HG03097 (cell line): Measurements from ENCODE around the gene PPP1R16B.
A peak's percentile ranks its signal among the peaks of the same experiment; 100 is the strongest.

Experiments
- ATAC-seq: cut with Tn5 transposase; IDR thresholded peaks from one replicate; pipeline ENCODE4 v1.9.1; 2021; ENCODE audit not compliant: unreplicated experiment, low FRiP score

PPP1R16B gene

DNA sequence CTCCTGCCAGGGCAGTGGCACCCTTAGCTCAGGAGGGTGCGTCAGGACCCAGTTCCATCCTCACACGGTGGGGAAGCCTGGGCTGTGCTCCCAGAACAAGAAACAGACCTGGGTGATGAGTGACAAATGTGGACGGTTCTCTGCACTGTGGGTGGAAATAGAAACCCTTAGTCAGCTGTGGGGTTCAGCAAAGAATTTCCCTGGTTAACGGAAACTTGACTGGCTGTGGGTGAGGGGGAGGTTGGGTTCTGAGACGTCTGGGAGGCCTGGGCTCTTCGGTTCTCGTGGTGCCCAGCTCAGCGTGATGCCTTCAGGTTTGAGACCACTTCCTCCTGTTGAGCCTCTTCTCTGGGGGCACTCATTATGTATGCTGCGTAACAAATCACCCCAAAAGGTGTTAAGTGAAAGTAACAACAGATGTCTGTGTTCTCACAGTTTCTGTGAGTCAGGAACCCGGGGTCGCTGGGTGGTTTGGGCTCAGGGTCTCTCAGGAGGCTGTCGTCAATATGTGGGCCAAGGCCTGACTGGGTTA, 67.6 kb downstream of the PPP1R16B start:
- ATAC-seq, result peak; percentile 53

DNA sequence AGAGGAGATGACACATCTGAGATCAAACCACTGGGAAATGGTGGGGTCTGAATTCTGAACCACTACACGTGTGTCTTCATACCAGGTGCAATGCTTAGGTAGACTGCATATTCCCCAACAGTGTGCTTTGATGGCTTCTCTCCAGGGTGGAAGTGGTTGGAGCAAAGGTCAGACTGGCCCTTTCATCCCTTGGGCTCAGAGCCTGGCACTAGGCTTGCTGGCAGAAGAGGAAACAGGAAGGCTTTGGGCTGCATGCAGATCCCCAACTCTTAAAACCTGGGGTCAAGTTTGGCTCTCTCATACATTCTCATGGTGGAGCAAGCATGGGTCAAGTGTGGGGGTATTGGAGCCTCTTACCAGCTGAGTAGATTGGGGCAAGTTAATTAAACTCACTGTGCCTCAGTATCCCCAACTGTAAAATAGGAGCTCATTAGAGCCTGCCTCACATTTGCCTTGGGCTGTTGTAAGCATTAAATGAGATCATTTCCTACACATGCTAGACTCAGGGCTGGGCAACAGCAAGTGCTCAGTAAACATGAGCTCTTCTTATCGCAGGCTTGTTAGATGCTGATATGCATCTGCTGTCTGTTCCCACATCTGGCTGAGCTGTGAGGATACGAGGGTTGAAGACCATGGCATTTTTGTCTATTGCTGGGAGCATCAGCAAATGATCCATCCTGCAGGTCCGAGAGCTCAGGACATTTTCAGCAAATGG, 69.1 kb downstream of the PPP1R16B start:
- ATAC-seq, result no peak

DNA sequence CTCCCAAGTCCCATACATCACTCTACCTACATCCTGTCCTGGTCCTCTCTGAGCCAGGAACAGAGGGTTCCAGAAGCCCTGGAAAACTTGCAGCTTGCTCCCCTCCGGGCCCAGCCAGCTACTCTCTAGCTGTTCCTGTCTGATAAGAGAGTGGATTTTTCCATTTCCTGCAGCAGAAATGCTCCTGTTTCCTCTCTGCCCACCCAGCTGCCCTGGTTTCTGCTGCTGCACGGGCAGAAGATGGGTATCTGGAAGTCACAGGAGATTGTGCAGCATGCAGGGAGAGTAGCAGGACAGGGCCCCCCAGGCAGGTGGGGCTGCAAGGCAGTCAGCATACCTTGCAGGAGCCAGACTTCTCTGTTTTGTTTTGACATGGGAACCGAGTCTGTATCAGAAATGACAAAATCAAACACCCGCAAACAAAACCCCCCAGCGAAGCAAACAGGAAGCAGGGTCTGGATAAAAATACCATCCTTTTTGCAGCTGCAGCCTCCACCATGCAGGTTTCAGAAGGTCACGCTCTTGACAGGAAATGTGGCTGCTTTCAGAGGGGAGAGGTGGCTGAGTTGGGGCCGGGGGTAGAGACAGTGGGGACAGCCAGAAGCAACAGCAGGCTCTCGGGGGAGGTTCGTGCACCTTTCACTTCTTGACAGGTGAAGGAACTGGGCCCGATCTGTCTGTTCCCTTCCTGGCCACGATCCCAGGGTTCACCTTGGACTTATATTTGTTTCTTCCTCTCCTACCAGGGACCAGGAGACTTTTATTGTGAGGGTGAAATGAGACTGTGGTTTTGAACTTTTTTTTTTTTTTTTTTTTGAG, 69.9 kb downstream of the PPP1R16B start:
- peak; percentile 61 for ATAC-seq

DNA sequence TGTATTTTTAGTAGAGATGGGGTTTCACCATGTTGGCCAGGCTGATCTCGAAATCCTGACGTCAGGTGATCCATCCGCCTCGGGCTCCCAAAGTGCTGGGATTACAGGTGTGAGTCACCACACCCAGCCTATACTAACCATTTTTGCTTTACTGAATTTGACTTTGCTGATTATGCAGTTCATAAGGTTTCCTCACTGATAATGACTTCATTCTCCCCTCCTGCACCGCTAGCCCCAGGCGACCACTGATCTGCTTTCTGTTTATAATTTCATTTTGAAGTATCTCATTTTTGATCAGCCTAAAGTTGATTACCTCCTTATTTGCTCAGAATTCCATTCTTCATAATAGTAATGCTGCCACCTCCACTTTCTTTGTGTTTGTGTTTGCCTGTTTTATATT, 72.0 kb downstream of the PPP1R16B start:
- ATAC-seq, result no peak

DNA sequence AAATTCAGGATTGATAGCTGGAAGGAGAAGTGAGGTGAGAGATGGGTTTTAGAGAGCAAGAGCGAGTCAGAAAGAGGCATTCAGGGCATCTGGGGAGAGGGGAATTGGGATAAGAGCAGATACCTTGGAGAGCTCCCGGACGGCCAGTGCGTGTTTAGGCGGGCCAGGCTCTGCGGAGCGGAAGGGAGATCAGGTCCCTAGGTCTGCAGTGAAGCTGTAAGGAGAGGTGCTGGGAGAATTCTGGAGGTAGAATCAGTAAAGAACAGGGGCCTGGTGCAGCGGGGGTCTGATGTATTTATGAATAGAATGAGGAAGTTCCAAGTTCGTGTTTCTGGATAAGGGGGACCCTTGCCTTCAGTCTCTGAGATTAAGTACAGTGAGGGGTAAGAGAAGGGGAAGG, 73.4 kb downstream of the PPP1R16B start:
- ATAC-seq, result no peak

DNA sequence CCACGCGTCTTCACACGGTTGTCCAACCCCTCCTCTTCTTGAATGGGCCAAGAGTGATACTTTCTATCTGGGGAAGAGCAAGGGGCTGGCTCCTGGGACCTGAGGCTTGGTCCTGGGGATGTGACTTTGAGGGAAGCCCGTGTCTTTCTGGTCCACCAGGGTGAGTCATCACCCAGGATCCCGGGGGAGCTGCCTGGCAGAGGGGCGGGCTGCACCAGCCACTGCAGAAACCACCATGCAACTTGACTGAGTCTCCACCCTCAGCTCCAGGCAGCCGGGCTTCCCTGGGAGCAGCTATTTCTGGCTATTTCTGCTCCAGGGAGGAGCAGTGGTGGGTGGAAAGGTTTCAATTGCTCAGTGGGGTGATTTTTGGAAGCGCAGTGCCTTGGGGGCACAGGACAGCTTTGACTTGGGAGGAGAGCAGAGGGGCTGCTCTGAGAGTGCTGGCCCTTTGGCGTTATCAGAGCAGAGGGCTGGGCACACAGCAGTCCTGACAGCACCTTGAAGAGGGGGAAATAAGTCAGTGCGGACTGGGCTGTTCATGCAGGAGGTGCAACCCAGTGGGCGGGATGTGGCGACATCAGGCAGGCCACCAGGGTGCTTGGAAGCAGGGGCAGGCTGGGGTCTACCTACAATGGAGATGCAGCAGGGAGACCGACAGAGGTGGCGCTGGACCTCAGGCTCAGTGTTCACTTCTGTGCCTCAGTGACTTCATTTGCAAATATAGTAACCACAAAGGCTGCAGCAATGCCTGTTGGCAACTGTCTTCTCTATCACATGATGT, 75.6 kb downstream of the PPP1R16B start:
- ATAC-seq, result no peak

DNA sequence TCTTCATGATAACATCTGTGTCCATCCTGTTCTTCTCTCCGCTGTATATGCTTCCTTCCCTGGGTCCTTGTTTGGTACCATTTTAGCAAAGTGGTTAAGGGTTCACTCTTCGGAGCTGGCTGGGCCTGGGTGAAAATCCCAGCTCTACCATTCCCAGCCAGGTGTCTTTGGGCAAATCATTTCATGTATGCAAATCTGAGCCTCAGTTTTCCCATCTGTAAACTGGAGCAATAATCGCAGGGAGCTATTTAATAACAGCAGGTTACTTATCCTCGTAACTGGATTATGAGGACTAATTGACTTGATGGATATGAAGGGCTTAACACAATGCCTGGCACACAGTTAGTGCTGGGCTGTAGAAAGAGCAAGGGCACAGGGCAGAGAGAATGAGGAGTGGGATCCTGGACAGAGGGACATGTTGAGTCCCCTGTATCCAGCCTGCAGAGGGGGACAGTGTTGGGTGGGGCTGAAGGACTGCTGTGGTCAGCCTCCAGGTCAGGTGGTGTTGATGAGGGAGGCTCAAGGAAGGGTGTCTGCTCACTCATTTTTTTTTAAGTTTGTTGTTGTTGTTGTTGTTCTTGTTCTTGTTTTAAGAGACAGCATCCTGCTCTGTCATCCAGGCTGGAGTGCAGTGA, 76.4 kb downstream of the PPP1R16B start:
- ATAC-seq, result no peak

DNA sequence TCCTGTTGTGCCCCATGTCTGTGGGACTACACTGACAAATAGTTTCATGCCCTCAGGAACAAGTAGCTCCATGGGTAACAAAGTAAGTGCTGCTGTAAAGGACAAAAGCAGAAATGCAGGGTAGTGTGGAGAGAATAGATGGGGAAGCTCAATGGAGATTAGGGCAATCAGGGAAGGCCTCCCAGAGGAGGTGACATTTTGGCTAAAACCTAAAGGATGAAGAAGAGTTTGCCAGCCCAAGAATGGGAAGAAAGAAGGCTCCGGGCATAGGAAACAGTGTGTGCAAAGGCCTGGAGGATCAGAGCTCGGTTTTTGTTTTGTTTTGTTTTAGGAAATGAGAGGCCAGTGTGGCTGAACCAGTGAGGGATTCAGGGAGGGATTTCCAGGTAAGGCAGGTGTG, 77.1 kb downstream of the PPP1R16B start:
- ATAC-seq, result no peak

DNA sequence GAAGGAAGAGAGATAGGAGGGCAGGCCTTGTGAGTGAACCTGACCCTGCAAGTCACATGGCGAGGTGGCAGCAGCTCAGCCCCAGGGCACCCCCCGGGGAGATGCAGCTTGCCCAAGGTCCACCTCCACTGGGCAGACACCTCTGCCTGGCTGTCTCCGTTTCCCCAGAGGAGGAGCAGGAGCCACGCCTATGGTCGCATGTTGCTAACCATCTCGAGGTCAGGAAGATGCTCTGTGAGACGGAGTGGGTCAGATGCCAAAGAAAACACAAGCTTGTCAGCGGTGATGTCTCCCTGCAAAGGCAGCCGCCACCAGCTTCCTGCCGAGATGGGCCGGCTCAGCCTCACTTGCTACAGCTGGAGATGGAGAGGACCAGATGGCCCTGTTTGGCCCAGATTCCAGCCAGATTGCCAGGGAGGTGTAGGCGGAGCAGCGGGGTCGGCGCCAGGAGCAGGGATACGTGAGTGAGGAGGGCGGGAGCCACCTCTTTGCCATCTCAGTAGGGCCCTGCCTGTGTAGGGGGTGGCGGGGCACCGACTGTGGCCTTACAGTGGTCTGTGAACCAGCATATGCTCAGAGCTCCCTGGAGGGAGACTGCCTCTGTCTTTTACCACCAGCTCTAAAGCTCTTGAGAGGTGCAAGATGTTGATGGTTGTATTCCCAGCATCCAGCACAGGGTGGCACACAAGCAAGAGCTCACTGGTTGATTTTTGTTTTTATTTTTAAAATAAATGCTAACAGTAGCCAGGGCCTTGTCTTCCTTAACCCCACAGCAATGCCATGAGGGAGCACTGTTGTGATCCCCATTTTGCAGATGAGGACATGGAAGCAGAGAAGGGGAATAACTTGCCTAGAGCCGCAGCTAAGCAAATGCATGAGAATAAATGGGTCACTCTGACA, 77.8 kb downstream of the PPP1R16B start:
- ATAC-seq, result no peak

DNA sequence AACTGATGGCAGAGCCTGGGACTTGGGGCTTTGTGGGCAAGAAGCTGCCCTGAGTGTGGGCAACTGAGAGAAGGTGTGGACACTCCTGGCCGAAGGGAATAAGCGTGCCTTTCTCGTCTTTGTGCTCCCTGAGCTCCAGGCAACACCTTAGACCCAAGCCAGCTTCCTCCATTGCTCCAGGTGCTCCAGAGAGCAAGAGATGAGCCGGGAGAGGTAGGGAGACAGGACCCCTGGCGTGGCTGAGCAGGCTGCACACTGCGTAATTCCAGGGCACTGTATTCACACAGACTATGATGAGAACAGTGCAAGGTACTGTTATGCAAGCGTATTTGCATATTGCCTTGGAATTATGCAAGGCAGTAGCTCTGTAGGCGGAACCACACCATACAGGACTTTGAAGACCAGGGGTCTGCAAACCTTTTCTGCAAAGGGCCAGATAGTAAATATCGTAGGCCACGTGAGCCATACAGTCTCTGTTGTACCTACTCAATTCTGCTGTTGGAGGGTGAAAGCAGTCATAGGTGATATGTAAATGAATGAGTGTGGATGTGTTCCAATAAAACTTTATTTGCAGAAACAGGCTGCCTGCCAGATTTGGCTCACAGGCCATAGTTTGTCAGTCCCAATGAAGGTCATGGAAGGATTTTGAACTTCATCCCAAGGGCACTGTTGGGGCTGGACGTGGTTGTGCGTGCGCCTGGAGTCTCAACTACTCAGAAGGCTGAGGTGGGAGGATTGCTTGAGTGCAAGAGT, 78.7 kb downstream of the PPP1R16B start:
- ATAC-seq, result no peak

DNA sequence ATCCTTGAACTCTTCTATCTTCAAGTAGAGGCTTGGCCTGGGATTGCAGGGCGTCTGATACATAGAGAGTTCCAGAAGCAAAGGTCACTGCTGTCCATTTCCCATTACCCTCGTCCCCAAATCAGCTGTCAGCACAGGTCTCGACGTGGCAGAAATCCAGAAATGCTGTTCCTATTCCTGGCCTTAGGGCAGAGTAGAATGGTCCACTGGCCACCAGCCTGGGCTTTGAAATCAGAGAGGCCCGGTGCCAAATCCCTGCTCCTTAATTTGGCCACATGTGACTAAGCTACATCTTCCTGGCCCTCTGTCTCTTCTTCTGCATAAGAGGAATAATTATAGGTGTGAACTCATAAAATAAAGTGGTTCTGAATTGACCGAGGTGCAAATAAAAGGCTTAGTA, 79.9 kb downstream of the PPP1R16B start:
- no peak for ATAC-seq

DNA sequence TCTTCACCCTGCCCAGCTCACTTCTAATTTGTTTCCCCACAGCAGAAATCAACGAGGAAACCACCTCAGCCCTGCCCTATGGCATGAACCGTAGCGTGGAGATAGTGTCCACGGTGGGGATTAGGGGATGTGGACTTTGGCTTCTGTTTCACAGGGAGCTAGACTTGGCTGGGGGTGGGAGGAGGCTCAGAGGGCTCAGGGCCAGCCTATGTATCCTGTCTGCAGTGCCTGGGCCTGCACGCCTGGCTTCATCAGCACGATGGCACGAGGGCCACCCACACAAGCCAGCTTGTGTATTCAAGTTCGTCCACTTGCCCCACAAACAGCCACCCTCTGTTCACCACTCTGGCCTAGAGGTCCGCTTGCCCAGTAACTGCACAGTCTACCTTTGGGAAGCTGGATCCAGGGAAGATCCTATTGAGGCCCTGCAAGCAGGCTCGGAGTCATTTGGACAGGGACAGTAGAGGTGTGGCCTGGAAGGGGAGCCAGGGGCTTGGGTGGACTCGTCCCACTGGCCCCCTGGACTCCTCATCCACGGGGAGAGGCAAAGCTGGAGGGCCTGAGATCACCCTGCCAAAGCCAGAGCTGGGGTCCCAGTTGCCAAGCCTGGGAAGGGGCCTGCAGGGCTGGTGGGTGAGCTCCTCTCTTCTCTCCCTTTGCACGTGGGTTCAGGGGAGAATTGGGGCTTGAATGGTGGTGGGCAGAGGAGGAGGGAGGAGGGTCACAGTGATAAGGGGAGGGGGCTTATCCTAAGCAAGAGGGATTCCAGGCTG, 82.7 kb downstream of the PPP1R16B start:
- ATAC-seq, result no peak

DNA sequence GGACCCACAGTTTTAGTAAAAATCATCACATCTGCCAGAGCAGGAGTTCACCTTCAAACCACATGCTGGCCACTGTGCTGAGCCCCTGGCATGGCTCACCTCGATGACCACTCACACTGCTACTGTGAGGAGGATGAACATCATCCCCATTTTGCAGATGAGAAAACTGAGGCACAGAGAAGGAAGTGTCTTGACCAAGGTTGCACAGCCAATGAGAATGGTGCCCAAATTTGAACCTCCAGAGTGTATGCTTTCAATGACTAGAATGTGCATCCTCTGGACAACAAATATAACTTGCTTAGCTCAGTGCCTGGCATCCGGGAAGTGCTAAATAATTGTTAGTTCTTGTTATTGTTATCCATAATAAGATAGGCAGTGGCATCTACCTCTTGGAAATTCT, 83.6 kb downstream of the PPP1R16B start:
- no peak for ATAC-seq

DNA sequence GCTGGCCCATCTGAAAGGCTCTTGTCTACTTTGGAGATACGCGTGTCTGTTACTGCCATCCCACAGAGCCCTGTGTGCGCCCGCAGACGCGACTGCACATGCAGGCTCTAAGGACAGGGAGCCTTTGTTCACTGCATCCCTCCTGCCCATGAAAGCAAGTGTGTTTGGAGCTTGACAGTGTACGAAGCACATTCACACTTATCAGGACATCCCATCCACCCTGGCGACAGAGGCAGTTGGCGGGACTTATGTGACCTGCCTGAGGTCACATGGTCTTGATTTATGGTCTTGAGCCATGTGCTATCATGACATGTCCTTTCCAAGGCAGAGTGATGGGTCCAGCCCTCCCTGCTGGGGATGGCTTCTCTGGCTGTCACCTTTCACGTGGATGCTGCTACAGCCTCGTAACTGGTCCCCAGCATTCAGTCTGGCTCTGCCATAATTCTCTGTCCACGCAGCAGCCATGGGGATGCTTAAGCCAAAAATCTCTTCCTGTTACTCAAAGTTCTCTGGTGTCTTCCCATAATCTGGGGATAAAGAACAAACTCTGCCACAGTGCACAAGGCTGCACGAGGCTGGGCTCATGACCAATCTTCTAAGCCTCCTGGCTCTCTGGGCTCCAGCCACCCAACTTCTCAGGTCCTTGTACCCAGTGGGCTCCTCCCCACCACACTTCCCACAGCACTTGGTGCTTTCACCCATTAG, 84.4 kb downstream of the PPP1R16B start:
- no peak for ATAC-seq

DNA sequence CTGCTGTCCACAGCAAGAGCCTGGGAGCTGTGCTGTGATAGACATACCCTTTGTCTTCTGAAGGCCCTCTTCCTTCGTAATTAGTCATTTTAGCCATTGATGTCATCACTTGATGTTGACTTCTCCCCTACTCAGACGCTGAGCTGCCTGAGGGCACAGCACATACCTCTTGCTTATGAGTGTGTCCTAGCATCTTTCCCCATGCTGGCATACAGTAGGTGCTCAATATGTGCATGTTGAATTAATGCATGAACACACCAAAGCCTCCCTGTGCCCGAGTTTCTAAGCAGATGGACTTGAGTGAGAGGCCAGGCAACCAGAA, 85.0 kb downstream of the PPP1R16B start:
- ATAC-seq, result no peak

DNA sequence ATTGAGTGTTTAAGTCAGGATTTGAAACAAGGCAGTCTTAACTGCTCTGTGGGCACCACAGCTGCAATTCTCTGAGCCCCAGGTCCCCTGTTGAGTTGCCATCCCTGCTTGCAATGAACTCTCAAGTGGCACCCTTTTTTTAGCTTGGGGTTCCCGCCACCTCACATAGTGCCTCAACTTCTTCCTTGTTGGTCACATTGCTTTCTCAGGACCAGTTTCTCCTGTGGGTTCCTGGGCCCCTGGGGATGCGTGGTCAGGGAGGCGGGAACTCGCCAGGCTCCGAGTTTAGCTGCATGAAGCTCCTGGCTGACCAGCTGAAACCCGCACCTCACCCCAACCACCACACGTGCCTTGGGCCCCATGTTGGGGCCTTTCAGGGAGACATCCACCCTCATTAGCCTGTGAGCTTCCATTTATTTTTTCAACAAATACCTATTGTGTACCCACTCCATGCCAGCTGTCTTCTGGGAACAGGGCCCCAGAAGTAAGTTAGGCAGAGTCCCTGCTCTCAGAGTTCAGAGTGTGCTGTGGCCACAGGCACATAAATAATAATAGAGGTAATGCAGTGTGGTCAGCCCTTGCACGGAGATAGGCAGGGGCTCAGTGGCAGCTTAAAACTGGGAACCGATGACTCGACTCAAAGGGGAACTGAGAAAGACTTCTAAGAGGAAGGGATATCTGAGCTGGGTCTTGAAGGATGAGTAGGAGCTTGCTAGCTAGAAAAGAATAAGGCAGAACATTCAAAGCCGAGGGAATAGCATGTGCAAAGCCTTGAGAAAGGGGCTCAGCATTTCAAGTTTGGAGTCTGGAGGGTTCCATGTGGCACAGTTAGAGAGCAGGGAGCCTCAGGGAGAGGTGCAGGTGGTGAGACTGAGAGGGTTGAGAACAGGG, 86.8 kb downstream of the PPP1R16B start:
- no peak for ATAC-seq

DNA sequence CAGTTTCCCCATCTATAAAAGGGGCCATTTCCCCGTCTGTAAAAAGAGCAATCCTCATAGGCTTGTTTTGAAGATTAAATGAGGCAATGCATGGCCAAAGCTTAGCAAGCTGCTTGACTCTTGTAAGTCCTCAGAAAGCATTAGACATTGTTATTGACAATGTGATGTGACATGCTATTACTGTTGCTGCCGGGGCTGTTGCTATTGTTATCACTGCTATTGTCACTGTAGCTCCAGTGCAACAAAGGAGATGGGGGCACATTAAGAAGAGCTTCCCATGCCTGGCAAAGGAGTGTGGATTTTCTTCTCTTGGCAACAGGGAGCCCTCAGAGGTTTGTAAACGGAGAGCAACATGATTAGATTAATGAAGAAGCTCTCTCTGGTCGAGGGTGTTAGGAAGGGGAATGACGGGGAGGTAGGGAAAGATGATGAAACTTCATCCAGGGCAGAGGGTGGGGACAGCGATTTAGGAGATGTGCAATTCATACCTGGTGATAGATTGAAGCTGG, 87.6 kb downstream of the PPP1R16B start:
- no peak for ATAC-seq
